ENCODE measurements around the gene FAM25G.
"Not testable (repeated sequence)": the region's sequence is repeated elsewhere in the genome, so short reads cannot be mapped to it uniquely, and the experiment has no call there.

Gene FAM25G

GRCh38 chr10:47465216-47465917, 26.1 kb downstream of the FAM25G start:
- not testable (repeated sequence) for DNase-seq (ENCODE audit: low read depth in 3 of 3)

- not testable (repeated sequence) for DNase-seq (ENCODE audit: low read depth in 3 of 3)
These were observed 28.7 kb downstream of the FAM25G start for GRCh38 chr10:47462577-47463358.

GRCh38 chr10:47461261-47461687, 30.2 kb downstream of the FAM25G start:
- peak in 1 of 3 experiments; percentile 40 for DNase-seq (ENCODE audit: low read depth in 3 of 3)

GRCh38 chr10:47458466-47459154, 32.9 kb downstream of the FAM25G start:
- no peak for DNase-seq (ENCODE audit: low read depth in 3 of 3)

GRCh38 chr10:47457826-47458225, 33.7 kb downstream of the FAM25G start:
- no peak for DNase-seq (ENCODE audit: low read depth in 3 of 3)

- no peak for DNase-seq (ENCODE audit: low read depth in 3 of 3)
These were observed 34.0 kb downstream of the FAM25G start for GRCh38 chr10:47457528-47457820.

- no peak for DNase-seq (ENCODE audit: low read depth in 3 of 3)
These were observed 34.5 kb downstream of the FAM25G start for GRCh38 chr10:47456794-47457527.

- DNase-seq (ENCODE audit: low read depth in 3 of 3) = no peak
These were observed 35.3 kb downstream of the FAM25G start for GRCh38 chr10:47456079-47456785.

GRCh38 chr10:47455350-47456078, 36.0 kb downstream of the FAM25G start:
- DNase-seq (ENCODE audit: low read depth in 3 of 3) = not testable (repeated sequence)

- no peak for DNase-seq (ENCODE audit: low read depth in 3 of 3)
These were observed 36.8 kb downstream of the FAM25G start for GRCh38 chr10:47454780-47455058.

GRCh38 chr10:47454008-47454779, 37.3 kb downstream of the FAM25G start:
- DNase-seq (ENCODE audit: low read depth in 3 of 3) = no peak

GRCh38 chr10:47453141-47454007, 38.1 kb downstream of the FAM25G start:
- no peak for DNase-seq (ENCODE audit: low read depth in 3 of 3)

GRCh38 chr10:47452495-47453140, 38.9 kb downstream of the FAM25G start:
- DNase-seq (ENCODE audit: low read depth in 3 of 3) = no peak

GRCh38 chr10:47451998-47452494, 39.5 kb downstream of the FAM25G start:
- no peak for DNase-seq (ENCODE audit: low read depth in 3 of 3)

- no peak for DNase-seq (ENCODE audit: low read depth in 3 of 3)
These were observed 40.1 kb downstream of the FAM25G start for GRCh38 chr10:47451273-47451997.

- no peak for DNase-seq (ENCODE audit: low read depth in 3 of 3)
These were observed 41.1 kb downstream of the FAM25G start for GRCh38 chr10:47450442-47450841.

- no peak for DNase-seq (ENCODE audit: low read depth in 3 of 3)
These were observed 41.5 kb downstream of the FAM25G start for GRCh38 chr10:47449979-47450378.
